HepG2 (cell line): ENCODE measurements around the gene KMT2D. TPM values are rescaled to one million over a fixed set of nuclear protein-coding genes. Genes with fewer than 3 reads are reported as not detected.

Experiments
- ATAC-seq: fragments of 200-7000 bp; cut with Tn5 transposase; 3 replicates; pipeline ENCODE4 v1.9.1; 2020; ENCODE audit warnings: mild to moderate bottlenecking, moderate library complexity
- BruUV-seq: library from RNA; stranded (reverse); fragments of 400-500 nt; replicated peaks from 2 replicates; lab custom pipeline; 2021; lab: Mats Ljungman, UMichigan
- CTCF ChIA-PET: fragments of 300-600 bp; formaldehyde crosslinking; extraction: SDS; loops from one replicate; lab custom pipeline; 2021; ENCODE audit warnings: low total read pairs, inconsistent platforms, low intra/inter-chr PET ratio; lab: Yijun Ruan, JAX
- POLR2A ChIA-PET: fragments of 350-600 bp; sonication (Branson Sonifier 250); formaldehyde crosslinking; loops from one replicate; lab custom pipeline; 2020; ENCODE audit warnings: antibody characterized with exemption, inconsistent platforms; lab: Yijun Ruan, JAX
- DNase-seq: peaks from one replicate; pipeline ENCODE4 v3.0.0-alpha.2; 2015; ENCODE audit warnings: low spot score
- FAIRE-seq: peaks from 3 replicates; lab custom pipeline; 2011; peaks lifted over from hg19 to GRCh38; lab: Jason Lieb, UNC
- H2AFZ ChIP-seq: one replicate; pipeline ENCODE4 v1.6.1; 2011; ENCODE audit warnings: low read length, inconsistent platforms
- H3K27ac ChIP-seq: fragments of 300-600 bp; 3 replicates; pipeline ENCODE4 v1.8.0; 2011; ENCODE audit warnings: mixed run types, mild to moderate bottlenecking, mixed read lengths, low read length, inconsistent platforms; ENCODE audit not compliant: insufficient read depth; ENCODE audit errors: extremely low read length
- H3K27me3 ChIP-seq, 2 experiments: fragments of 200-600 bp in 1 of 2; 2 replicates in 1 of 2; 3 replicates in 1 of 2; pipeline versions ENCODE4 v1.6.0 to v1.8.0; 2011; ENCODE audit warnings: low read length in 2 of 2, mild to moderate bottlenecking in 2 of 2, moderate library complexity in 2 of 2, inconsistent platforms in 1 of 2; ENCODE audit not compliant: insufficient read depth in 2 of 2, control insufficient read depth in 1 of 2
- H3K36me3 ChIP-seq, 2 experiments: fragments of 200-600 bp in 1 of 2; replicated peaks in 1 of 2; 2 replicates in 1 of 2; 3 replicates in 1 of 2; pipeline versions ENCODE4 v1.5.1 to v1.8.0; 2011; ENCODE audit warnings: low read length in 2 of 2, inconsistent platforms in 1 of 2; ENCODE audit not compliant: insufficient read depth in 2 of 2, control insufficient read depth in 1 of 2
- H3K4me1 ChIP-seq: 2 replicates; pipeline ENCODE4 v1.5.1; 2012; ENCODE audit warnings: low read length, inconsistent platforms; ENCODE audit not compliant: insufficient read depth
- H3K4me2 ChIP-seq: 2 replicates; pipeline ENCODE4 v1.6.0; 2011; ENCODE audit warnings: low read depth, low read length, inconsistent platforms
- H3K4me3 ChIP-seq, 3 experiments: fragments of 200-600 bp in 1 of 3; sonication (generic), shearing (Covaris generic) in 1 of 3; replicated peaks in 1 of 3; 2 replicates each; pipeline ENCODE4 v1.5.1; 2011 to 2016; ENCODE audit warnings: low read length in 3 of 3, inconsistent platforms in 2 of 3, low read depth in 2 of 3, mild to moderate bottlenecking in 2 of 3, control low read depth in 1 of 3, mixed read lengths in 1 of 3; ENCODE audit not compliant: insufficient read depth in 1 of 3
- H3K79me2 ChIP-seq: one replicate; pipeline ENCODE4 v1.6.1; 2011; ENCODE audit warnings: low read length, inconsistent platforms; ENCODE audit not compliant: insufficient read depth
- H3K9ac ChIP-seq: 2 replicates; pipeline ENCODE4 v1.6.0; 2011; ENCODE audit warnings: mild to moderate bottlenecking, low read depth, low read length, inconsistent platforms; ENCODE audit not compliant: insufficient read depth
- H3K9me3 ChIP-seq: 2 replicates; pipeline ENCODE4 v1.5.1; 2012; ENCODE audit warnings: mild to moderate bottlenecking, low read length
- H4K20me1 ChIP-seq: 2 replicates; pipeline ENCODE4 v1.6.0; 2011; ENCODE audit warnings: inconsistent platforms, mild to moderate bottlenecking, low read length, moderate library complexity; ENCODE audit not compliant: insufficient read depth
- ATF3 ChIP-seq: sonication (generic); formaldehyde crosslinking; IDR thresholded peaks from 2 replicates; pipeline ENCODE4 v1.4.0; 2020; ENCODE audit warnings: missing genetic modification reagents
- BRF2 ChIP-seq: sonication (generic); formaldehyde crosslinking; IDR thresholded peaks from 2 replicates; pipeline ENCODE4 v1.8.1; 2022; ENCODE audit warnings: mild to moderate bottlenecking, missing genetic modification reagents
- HOXD1 ChIP-seq: sonication (generic); formaldehyde crosslinking; IDR thresholded peaks from 2 replicates; pipeline ENCODE4 v1.5.0; 2020; ENCODE audit warnings: missing genetic modification reagents
- ZC3H13 ChIP-seq: sonication (generic); formaldehyde crosslinking; IDR thresholded peaks from 2 replicates; pipeline ENCODE4 v1.8.1; 2023; ENCODE audit warnings: mild to moderate bottlenecking, missing genetic modification reagents, moderate library complexity
- ZMAT3 ChIP-seq: sonication (generic); formaldehyde crosslinking; conservative IDR thresholded peaks from 2 replicates; pipeline ENCODE4 v1.7.0; 2021; ENCODE audit warnings: missing genetic modification reagents
- ZNF234 ChIP-seq: sonication (generic); formaldehyde crosslinking; conservative IDR thresholded peaks from 2 replicates; pipeline ENCODE4 v1.5.1; 2020; ENCODE audit warnings: mild to moderate bottlenecking, missing genetic modification reagents
- ZNF841 ChIP-seq: sonication (generic); formaldehyde crosslinking; IDR thresholded peaks from 2 replicates; pipeline ENCODE4 v1.8.1; 2023; ENCODE audit warnings: missing genetic modification reagents, borderline replicate concordance
- WGBS: methylation state at CpG from one replicate; pipeline ENCODE4 v1.1.6; 2017; ENCODE audit warnings: low lambda C conversion rate; 5-methylcytosine and 5-hydroxymethylcytosine counted together
- in situ Hi-C: cut with HindIII; loops from 2 replicates; pipeline ENCODE4 v1.10.0; 2017; ENCODE audit warnings: low pct_unique_long_range_greater_than_20kb; ENCODE audit not compliant: extremely low pct_ligation_motif_present
- intact Hi-C: fragments of 100-400 bp; cut with micrococcal nuclease; formaldehyde crosslinking; loops from one replicate; pipeline ENCODE4 v1.10.0; 2022; ENCODE audit not compliant: unreplicated experiment
- polyA plus RNA-seq, 8 experiments: library from polyadenylated mRNA; depleted of rRNA in 3 of 8; stranded (reverse) in 7 of 8; unstranded in 1 of 8; fragments of >200 nt; fragmentation: Illumina TruSeq in 4 of 8; extraction: Trizol in 4 of 8; gene quantifications; 2 replicates each; pipeline versions ENCODE4 v1.2.1 to v1.2.3, GENCODE V29; 2011 to 2016; ENCODE audit warnings: low read depth in 4 of 8, missing spikeins in 1 of 8, mixed read lengths in 1 of 8; ENCODE audit not compliant: insufficient read depth in 1 of 8
- total RNA-seq, 5 experiments: library from RNA; depleted of rRNA; stranded (reverse); fragments of >200 nt; fragmentation: Illumina TruSeq; extraction: Trizol; gene quantifications; 2 replicates each; pipeline ENCODE4 v1.2.3, GENCODE V29; 2016; ENCODE audit warnings: low read depth in 1 of 5
- TF ChIP-seq, protein P1 (sequence below): sonication (generic); formaldehyde crosslinking; conservative IDR thresholded peaks from 2 replicates; pipeline ENCODE4 v1.8.1; 2023; ENCODE audit warnings: missing genetic modification reagents

KMT2D gene
- total and polyA plus RNA-seq, 2 of the 13 experiments (the other 11 are each of a cell fraction or from before 2014, with no cell fraction given): 8.1 to 10.4 TPM

DNA sequence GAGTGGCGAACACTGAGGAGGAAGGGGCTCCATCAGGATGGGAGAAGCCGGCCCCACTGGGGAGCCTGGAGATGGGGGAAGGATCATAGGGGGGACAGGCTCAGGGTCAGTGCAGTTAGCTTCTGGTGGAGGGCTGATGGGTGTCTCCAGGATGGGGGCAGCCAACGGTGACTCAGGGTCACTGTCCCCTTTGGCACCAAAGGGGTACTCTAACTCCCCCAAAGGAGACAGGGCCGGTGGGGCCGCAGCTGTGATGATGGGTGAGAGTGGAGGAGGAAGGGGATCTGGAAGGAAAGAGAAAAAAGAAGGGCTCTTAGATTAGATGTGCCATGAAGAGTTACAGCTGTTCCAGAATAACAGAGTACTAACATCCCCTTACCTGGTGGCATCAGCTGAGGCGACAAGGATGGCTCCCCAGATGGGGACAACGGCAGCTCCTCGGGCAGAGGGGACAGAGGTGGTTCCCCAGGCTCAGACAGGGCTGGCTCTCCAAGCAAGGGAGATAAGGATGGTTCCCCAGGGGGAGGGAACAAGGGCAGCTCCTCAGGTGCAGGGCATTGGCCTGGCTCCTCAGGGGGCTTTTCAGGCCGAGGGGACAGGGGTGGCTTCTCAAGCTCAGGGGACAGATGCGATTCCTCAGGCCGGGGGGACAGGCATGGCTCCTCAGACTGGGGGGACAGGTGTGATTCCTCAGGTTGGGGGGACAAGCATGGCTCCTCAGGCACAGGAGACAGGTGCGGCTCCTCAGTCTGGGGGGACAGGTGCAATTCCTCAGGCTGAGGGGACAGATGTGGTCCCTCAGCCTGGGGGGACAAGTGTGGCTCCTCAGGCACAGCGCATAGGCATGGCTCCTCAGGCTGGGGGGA lies 9.9 kb downstream of the KMT2D start:
- H4K20me1 ChIP-seq: peaks cover 22% of the 10 kb centered on the region
- in situ Hi-C loops (no loop called here), intact Hi-C loops (no loop called here)
- no peak overlapping the region for H2AFZ ChIP-seq
- TF ChIP-seq ZNF234 (CRISPR knock-in tag): no peak
- TF ChIP-seq BRF2 (CRISPR knock-in tag): no peak
- TF ChIP-seq ZNF841 (CRISPR knock-in tag): no peak
- no peak for TF ChIP-seq ZMAT3 (CRISPR knock-in tag)
- TF ChIP-seq HOXD1 (CRISPR knock-in tag): no peak
- TF ChIP-seq ATF3: no peak
- TF ChIP-seq, protein P1, sequence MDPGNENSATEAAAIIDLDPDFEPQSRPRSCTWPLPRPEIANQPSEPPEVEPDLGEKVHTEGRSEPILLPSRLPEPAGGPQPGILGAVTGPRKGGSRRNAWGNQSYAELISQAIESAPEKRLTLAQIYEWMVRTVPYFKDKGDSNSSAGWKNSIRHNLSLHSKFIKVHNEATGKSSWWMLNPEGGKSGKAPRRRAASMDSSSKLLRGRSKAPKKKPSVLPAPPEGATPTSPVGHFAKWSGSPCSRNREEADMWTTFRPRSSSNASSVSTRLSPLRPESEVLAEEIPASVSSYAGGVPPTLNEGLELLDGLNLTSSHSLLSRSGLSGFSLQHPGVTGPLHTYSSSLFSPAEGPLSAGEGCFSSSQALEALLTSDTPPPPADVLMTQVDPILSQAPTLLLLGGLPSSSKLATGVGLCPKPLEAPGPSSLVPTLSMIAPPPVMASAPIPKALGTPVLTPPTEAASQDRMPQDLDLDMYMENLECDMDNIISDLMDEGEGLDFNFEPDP (CRISPR knock-in tag): no peak
- TF ChIP-seq ZC3H13: peak; percentile 30; the same call in 1 of the 2 replicates
- H3K4me1 ChIP-seq: peaks cover 10% of the 10 kb centered on the region
- H3K9ac ChIP-seq: no peak overlapping the region
- no peak overlapping the region for H3K27ac ChIP-seq
- peaks cover 12% of the 10 kb centered on the region for H3K79me2 ChIP-seq
- H3K36me3 ChIP-seq: peaks cover 72 to 98% of the 10 kb centered on the region in 2 experiments
- ChIA-PET CTCF (no interaction called here), POLR2A (interaction anchor here (0.7 to 0.9 kb wide), 2 partner anchors 13 to 80 kb away, joined by 3 read pairs; no protein-coding TSS in a partner anchor)
- no TSS peak for BruUV-seq
- FAIRE-seq (no peak), ATAC-seq (no peak), DNase-seq (no peak)
- no peak overlapping the region for H3K4me2 ChIP-seq
- no peaks in the 10 kb centered on the region for H3K9me3 ChIP-seq
- no peaks in the 10 kb centered on the region for H3K27me3 ChIP-seq
- 98% methylated on average over 12 of the region's 13 CpGs for WGBS
- no peak overlapping the region for H3K4me3 ChIP-seq
